Activated B cell treated with CpG ODN at 0.5 μM for 24 hours (primary cell): ENCODE data around the gene LRRC74B. TPM values are rescaled to one million over a fixed set of nuclear protein-coding genes. Genes with fewer than 3 reads are reported as not detected.
"Not testable (repeated sequence)": the region's sequence is repeated elsewhere in the genome, so short reads cannot be mapped to it uniquely, and the experiment has no call there.

Source experiments
- ATAC-seq: fragments of 200-7000 bp; cut with Tn5 transposase; one replicate; pipeline ENCODE4 v1.10.0; 2021; ENCODE audit warnings: low read depth, mild to moderate bottlenecking, moderate library complexity
- CTCF ChIA-PET: fragments of 350-600 bp; sonication (Branson Sonifier 250); formaldehyde crosslinking; loops from one replicate; lab custom pipeline; 2021; ENCODE audit warnings: antibody characterized with exemption; lab: Charles Lee
- POLR2A ChIA-PET: fragments of 350-600 bp; sonication (Branson Sonifier 250); formaldehyde crosslinking; loops from one replicate; lab custom pipeline; 2021; ENCODE audit warnings: antibody characterized with exemption; lab: Charles Lee
- DNase-seq: peaks from one replicate; pipeline ENCODE4 v3.0.0; 2022
- H3K27ac Mint-ChIP-seq: one replicate; pipeline ENCODE4 v1.8.0; 2020; ENCODE audit warnings: mixed read lengths
- H3K27me3 Mint-ChIP-seq: one replicate; pipeline ENCODE4 v1.8.0; 2021; ENCODE audit warnings: mixed read lengths
- H3K36me3 Mint-ChIP-seq: one replicate; pipeline ENCODE4 v1.8.0; 2021; ENCODE audit warnings: low read depth, mixed read lengths
- H3K4me1 Mint-ChIP-seq: one replicate; pipeline ENCODE4 v1.8.0; 2021; ENCODE audit warnings: mixed read lengths
- H3K4me3 Mint-ChIP-seq: one replicate; pipeline ENCODE4 v1.8.0; 2020; ENCODE audit warnings: mild to moderate bottlenecking, mixed read lengths
- H3K9me3 Mint-ChIP-seq: one replicate; pipeline ENCODE4 v1.8.0; 2020; ENCODE audit warnings: mixed read lengths
- CTCF ChIP-seq: fragments of 200-600 bp; IDR thresholded peaks from one replicate; pipeline ENCODE4 v1.8.0; 2022; ENCODE audit warnings: antibody characterized with exemption, mild to moderate bottlenecking
- intact Hi-C: fragments of 100-400 bp; cut with micrococcal nuclease; formaldehyde crosslinking; loops from one replicate; pipeline ENCODE4 v1.15.1; 2024
- total RNA-seq: library from RNA; stranded (reverse); gene quantifications from 2 replicates; pipeline ENCODE4 v1.2.3, GENCODE V29; 2022

The LRRC74B gene
- total RNA-seq, 1 donor from 2014 or later, result not detected

GRCh38 chr22:21087119-21087518 lies 41.4 kb downstream of the LRRC74B start:
- no peak overlapping the region for H3K27ac Mint-ChIP-seq
- CTCF ChIA-PET, result no interaction called here
- H3K27me3 Mint-ChIP-seq, result peaks cover 5% of the 10 kb centered on the region
- DNase-seq (no peak), ATAC-seq (no peak)
- no peak for TF ChIP-seq CTCF
- intact Hi-C loops, result no loop called here
- no peaks in the 10 kb centered on the region for H3K9me3 Mint-ChIP-seq
- H3K36me3 Mint-ChIP-seq, result no peaks in the 10 kb centered on the region
- POLR2A ChIA-PET, result no interaction called here
- H3K4me1 Mint-ChIP-seq, result no peaks in the 10 kb centered on the region
- H3K4me3 Mint-ChIP-seq, result no peak overlapping the region

GRCh38 chr22:21087926-21088325 lies 42.2 kb downstream of the LRRC74B start:
- POLR2A ChIA-PET, DNase-seq, H3K36me3 Mint-ChIP-seq, ATAC-seq, H3K27me3 Mint-ChIP-seq, intact Hi-C loops, H3K4me3 Mint-ChIP-seq, H3K4me1 Mint-ChIP-seq, CTCF ChIA-PET, H3K27ac Mint-ChIP-seq, H3K9me3 Mint-ChIP-seq: not testable (repeated sequence)

GRCh38 chr22:21091220-21091619 lies 45.5 kb downstream of the LRRC74B start:
- ATAC-seq, H3K4me1 Mint-ChIP-seq, H3K27me3 Mint-ChIP-seq, H3K27ac Mint-ChIP-seq, intact Hi-C loops, H3K36me3 Mint-ChIP-seq, H3K9me3 Mint-ChIP-seq, POLR2A ChIA-PET, H3K4me3 Mint-ChIP-seq, DNase-seq: not testable (repeated sequence)
- CTCF ChIA-PET, result interaction anchor here (1.0 kb wide), 1 partner anchor 17 kb away, joined by 4 read pairs; no protein-coding TSS in a partner anchor

GRCh38 chr22:21092797-21093554 lies 47.2 kb downstream of the LRRC74B start:
- CTCF ChIA-PET, result no interaction called here
- Mint-ChIP-seq H3K27me3 (peaks cover 4% of the 10 kb centered on the region), H3K4me1 (no peaks in the 10 kb centered on the region), H3K27ac (no peak overlapping the region), H3K9me3 (no peaks in the 10 kb centered on the region), H3K4me3 (no peak overlapping the region), H3K36me3 (no peaks in the 10 kb centered on the region)
- intact Hi-C loops, result no loop called here
- TF ChIP-seq CTCF, result no peak
- POLR2A ChIA-PET, result no interaction called here
- ATAC-seq (no peak), DNase-seq (no peak)

- ATAC-seq, H3K27ac Mint-ChIP-seq, H3K9me3 Mint-ChIP-seq, H3K4me1 Mint-ChIP-seq, POLR2A ChIA-PET, CTCF ChIA-PET, H3K4me3 Mint-ChIP-seq, intact Hi-C loops, DNase-seq, H3K36me3 Mint-ChIP-seq, H3K27me3 Mint-ChIP-seq: not testable (repeated sequence)
Measured at GRCh38 chr22:21093555-21094137, 47.9 kb downstream of the LRRC74B start.

- intact Hi-C loops, result no loop called here
- Mint-ChIP-seq H3K27ac (no peak overlapping the region), H3K4me1 (no peaks in the 10 kb centered on the region), H3K4me3 (no peak overlapping the region), H3K36me3 (no peaks in the 10 kb centered on the region), H3K27me3 (peaks cover 11% of the 10 kb centered on the region), H3K9me3 (no peaks in the 10 kb centered on the region)
- DNase-seq (no peak), ATAC-seq (no peak)
- POLR2A ChIA-PET, result no interaction called here
- CTCF ChIA-PET, result no interaction called here
- TF ChIP-seq CTCF, result no peak
Measured at GRCh38 chr22:21094911-21095772, 49.4 kb downstream of the LRRC74B start.
